GM21825 (cell line): ENCODE data around the gene PDE7B.
"Not testable (repeated sequence)": the region's sequence is repeated elsewhere in the genome, so short reads cannot be mapped to it uniquely, and the experiment has no call there.

Experiments
- ATAC-seq: cut with Tn5 transposase; IDR thresholded peaks from one replicate; pipeline ENCODE4 v1.9.1; 2021; ENCODE audit warnings: mild to moderate bottlenecking, moderate library complexity; ENCODE audit not compliant: unreplicated experiment

The PDE7B gene

DNA sequence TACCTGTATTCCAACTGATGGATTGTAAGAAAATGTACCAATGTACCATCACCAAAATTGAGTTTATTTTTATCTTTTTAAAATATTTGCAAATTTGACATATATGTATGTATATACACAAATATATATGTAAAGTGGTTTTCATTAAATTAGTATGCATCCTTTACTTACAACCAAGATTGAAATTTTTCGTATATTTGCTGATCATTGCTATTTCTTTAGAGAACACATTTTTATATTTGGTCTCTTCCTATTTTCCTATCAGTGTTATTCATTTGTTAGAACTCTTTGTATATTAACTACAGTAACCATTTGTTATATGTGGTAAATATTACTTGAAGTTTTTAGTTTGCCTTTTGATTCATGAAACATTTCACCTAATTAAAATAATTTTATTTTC is 324.4 kb downstream of the PDE7B start:
- no peak for ATAC-seq

GRCh38 chr6:136178749-136179148 is 327.2 kb downstream of the PDE7B start:
- no peak for ATAC-seq

- ATAC-seq = no peak
These were observed 329.4 kb downstream of the PDE7B start for GRCh38 chr6:136180704-136181511.

DNA sequence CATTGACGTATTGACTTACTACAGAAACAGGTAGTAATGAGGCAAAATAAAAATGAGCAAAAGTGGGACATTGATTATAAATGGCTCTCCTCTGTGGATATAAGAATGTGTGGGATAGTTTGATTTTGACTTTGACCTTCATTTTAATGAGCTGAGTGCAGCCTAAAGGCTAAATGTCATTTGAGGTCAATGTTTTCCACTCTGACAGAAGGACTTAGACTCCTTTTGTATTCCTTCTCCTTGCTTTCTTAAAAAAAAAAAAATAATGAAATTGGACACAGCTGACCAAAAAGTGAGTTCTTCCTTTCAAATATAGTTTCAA is 330.0 kb downstream of the PDE7B start:
- ATAC-seq = no peak

DNA sequence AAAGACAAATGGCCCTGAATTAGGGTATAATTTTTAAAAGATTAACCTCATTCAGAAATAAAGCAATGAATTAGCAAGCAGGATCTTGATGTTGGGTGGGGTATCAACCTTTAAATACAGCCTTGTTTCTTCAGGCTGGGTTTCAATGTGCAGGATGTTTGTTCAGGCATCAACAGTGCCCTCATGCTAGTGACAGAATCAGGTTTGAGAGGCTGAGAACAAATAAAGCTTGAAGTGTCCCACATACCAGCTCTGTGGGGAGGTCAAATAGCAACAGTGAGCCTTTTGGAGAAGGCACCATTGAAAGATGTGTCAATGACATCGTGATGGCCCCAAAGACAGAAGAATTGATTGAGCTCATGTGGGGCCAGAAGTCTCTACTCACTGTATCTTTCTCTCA is 330.4 kb downstream of the PDE7B start:
- ATAC-seq = no peak

- no peak for ATAC-seq
These were observed 333.2 kb downstream of the PDE7B start for GRCh38 chr6:136184738-136185137.

DNA sequence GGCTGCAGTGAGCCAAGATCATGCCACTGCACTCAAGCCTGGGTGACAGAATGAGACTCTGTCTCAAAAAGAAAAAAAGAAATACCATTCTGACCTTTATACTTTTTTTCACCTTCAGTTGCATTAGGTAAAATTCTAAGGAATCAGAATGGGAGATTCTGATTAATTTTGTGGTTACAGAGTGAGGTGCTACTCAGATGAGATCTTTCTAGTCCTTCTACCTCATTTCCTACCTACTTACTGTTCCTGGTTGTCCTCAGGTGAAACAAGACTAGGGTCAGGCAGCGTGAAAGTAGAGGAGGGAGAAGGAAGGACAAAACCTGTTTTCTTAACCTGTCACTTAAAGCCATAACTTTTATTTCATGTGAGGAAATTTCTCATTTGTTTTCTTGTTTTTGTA is 334.9 kb downstream of the PDE7B start:
- ATAC-seq = no peak

DNA sequence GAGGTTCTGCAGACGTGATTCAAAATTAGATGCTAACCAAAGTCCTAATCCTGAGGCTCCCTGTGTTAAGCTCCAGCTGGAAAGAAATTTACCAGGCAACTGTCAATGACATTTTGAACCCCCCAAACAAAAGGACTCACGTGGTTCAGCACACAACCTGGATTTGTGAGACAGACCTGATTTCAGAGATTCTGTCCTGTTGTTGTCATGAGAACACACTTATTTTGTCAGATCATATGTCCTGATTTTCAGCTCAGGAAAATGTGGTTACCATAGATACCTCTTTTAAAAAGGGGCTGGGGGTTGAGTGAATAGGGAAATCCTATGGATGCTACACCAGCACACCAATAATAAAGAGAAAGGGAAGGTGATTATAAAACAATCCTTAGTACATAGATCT is 337.0 kb downstream of the PDE7B start:
- no peak for ATAC-seq

DNA sequence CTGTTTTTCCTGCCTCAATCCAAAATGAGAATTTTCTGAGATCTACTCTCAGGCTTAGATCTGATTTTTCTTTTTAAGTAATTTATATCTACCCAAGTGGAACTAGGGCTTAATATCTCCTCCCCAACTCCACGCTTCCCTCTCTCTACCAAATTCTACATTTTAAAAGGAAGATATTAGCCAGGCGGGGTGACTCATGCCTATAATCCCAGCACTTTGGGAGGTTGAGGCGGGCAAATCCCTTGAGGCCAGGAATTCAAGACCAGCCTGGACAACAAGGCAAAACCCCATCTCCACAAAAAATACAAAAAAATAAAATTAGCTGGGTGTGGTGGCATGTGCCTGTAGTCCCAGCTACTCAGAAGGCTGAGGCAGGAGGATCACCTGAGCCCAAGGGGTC is 337.6 kb downstream of the PDE7B start:
- no peak for ATAC-seq

DNA sequence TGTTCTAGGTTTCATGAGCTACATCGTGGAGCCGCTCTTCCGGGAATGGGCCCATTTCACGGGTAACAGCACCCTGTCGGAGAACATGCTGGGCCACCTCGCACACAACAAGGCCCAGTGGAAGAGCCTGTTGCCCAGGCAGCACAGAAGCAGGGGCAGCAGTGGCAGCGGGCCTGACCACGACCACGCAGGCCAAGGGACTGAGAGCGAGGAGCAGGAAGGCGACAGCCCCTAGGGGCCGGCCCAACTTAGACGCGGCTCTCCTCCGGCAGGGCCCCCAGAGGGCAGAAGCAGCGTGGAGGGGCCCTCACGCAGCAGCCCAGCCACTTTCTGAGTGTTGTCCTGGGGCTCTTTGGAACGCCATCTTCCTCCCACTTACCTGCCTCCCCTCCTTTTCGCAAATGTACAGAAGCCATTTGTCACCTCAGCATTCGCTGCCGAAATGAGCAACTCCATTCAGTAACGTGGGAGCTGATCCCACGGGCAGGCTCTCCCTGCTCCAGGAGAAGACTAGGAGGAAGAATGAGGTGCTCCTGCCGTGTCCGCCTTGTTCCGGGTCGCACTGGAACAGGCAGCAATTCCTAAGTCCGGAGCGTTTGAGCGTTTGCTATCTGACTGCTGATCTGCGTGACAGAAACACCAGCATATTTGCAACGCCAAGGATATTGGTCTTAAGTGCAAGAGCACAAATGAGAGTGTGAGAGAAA is 340.3 kb downstream of the PDE7B start:
- no peak for ATAC-seq

DNA sequence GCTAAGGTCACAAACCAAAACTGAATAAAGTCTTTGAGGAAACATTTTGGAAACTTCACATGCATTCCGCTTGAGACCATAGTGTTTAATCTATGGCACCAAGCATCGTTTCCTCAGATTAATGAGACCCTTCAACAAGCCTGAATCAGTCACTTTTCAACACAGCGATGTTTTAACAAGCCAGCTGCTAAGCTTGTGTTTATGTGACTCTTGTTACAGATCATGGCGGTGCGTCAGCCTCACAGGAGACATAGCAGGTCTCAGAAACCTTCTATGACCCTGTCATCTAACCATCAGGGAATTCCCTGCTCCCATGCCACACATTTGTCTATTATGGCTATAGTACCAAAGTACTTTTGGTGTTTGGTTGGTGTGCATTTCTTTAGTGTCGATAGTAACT is 341.4 kb downstream of the PDE7B start:
- no peak for ATAC-seq

- no peak for ATAC-seq
These were observed 350.2 kb downstream of the PDE7B start for GRCh38 chr6:136201732-136202131.

DNA sequence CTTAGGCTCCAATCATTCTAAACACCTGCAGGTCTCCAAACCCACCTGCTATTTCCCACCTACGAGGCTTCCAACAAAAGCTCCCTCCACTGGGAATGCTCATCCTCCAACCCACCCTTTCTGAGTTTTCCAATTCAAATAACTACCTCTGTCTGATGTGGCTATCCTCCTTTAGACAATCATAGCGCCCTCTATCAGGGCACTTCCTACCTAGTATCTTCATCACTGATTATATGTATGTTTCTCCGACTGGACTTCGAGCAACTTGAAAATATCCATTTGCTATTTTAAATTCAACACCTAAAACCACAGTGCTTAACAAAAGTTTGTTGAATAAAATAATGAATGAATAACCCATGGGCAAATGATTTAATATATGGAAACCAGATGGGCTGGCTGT is 357.3 kb downstream of the PDE7B start:
- no peak for ATAC-seq

- no peak for ATAC-seq
These were observed 358.0 kb downstream of the PDE7B start for GRCh38 chr6:136209496-136209895.

DNA sequence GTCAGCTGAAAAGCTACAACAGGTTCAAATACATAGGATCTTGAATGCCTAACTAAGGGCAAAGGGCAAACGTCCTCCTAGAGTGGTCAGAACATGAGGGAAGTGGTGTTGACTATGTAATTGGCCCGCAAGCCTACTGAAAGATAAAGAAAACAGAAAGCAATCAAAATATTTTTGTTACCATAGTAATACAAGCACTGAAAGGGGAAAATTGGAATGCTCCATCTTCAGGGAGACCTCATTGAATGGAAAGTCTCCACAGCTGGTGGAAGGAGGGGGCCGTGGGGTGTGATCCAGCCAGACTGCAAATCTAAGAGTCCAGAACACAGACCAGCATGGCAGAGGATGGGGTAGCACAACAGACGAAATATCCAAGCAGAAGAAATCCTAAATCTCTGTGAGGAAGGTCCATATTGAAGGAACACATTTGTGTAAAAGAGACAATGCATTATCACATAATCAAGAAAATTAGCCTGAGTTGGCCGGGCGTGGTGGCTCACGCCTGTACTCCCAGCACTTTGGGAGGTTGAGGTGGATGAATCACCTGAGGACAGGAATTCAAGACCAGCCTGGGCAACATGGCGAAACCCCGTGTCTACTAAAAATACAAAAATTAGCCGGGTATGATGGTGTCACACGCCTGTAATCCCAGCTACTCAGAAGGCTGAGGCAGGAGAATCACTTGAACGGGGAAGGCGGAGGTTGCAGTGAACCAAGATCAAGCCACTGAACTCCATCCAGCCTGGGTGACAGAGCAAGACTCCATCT is 359.1 kb downstream of the PDE7B start:
- ATAC-seq = no peak

GRCh38 chr6:136212608-136213007 is 361.1 kb downstream of the PDE7B start:
- ATAC-seq = no peak

DNA sequence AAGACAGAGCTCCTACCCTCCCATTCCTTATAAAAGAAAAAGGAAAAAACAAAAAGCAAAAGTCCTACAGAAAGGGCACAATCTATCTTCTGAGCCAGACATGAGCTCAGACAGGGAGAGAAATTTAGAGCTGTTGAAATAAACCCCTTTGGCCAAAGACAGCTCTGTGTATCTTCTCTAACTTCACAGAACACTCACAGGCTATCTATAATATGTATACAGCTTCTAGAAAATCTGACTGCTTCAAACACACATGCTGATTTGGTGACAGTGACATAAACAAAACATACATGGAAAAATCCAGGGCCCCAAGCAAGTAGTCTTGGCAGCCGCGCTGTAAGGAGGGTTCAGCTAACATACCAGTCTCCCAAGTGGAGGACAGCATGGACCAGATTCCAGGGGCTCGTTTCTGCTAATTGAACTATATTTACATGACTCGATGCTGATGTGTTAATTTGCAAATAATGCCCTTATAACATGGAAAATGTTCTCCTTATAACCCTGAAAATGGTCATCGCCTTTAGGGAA is 361.6 kb downstream of the PDE7B start:
- no peak for ATAC-seq

GRCh38 chr6:136213853-136214252 is 362.4 kb downstream of the PDE7B start:
- no peak for ATAC-seq

DNA sequence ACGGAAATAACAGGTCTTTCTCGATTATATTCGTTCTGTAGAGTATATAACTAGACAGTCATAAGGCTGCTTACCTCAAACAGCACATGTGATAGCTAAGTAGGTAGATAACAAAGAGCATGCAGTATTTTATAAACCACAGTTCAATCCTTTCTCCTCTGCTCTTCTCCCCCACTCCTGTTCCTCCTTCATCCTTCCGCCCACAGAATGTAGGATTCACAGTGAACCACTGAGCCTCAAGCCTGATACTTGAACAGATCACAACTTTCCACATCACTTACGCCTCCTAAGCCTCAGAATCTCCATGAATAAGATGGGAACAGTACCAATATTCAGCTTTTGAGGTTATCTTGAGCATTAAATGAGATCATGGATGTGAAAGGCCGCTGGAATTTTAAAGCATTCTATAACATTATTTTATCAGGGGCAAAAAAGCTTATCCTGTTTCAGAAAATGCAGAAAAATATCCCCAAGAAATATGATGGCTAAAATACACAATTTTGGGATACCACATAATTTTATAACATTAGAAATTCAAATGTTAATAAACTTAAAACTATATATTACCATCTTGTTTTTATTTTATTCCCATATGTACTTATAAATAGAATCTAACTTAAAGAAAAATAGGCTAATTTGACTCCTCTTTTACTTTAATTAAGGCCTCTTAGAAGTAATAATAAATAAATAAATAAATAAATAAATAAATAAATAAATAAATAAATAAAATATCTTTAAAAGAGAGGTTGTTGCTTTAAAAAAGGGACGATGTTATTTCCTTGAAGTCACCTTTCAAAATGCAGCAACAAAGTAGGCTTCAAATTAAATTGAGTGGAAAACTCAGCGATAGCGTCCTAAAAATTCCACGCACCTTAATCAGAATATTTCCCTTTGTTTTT is 365.3 kb downstream of the PDE7B start:
- ATAC-seq = no peak

GRCh38 chr6:136224974-136225373 is 373.5 kb downstream of the PDE7B start:
- not testable (repeated sequence) for ATAC-seq

GRCh38 chr6:136225496-136225895 is 374.0 kb downstream of the PDE7B start:
- no peak for ATAC-seq
